Measurements from ENCODE around the gene NLRC5. TPM values are rescaled to one million over a fixed set of nuclear protein-coding genes. Genes with fewer than 3 reads are reported as not detected.
"Not testable (repeated sequence)": the region's sequence is repeated elsewhere in the genome, so short reads cannot be mapped to it uniquely, and the experiment has no call there.

The NLRC5 gene
- polyA plus RNA-seq, 5 donors = 8.2 to 13.9 (median 10.7) TPM

DNA sequence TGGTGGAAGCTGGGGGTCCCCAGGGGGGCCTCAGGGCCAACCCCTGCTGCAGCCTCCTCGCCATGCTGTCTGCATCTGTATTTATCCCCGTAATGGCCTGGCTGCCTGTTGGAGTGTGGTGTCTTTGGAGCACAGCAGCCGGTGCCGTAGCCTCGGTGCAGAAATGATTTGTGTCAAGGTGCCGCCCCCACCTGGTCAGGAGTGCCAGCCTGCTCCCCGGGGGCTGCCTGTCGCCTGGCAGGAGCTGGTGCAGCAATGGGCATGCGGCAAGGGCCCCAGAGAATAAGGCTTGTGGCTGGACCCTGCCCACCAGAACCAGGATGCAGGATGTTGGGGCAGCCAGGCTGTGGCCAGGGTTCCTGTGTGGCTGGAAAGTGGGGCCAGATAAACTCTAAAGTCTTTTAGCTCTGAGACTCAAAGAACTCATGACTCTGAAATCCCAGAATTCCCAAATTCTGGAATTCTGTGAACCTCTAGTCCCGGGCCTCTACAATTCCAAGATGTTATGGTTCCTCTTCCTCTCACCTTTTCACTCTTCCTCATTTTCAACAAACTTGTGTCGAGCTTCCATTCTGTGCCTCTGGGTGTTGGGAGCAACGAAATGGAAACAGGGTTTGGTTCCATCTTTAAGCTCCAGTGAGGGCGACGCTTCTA, 109.0 kb downstream of the NLRC5 start:
- DNase-seq = no peak

DNA sequence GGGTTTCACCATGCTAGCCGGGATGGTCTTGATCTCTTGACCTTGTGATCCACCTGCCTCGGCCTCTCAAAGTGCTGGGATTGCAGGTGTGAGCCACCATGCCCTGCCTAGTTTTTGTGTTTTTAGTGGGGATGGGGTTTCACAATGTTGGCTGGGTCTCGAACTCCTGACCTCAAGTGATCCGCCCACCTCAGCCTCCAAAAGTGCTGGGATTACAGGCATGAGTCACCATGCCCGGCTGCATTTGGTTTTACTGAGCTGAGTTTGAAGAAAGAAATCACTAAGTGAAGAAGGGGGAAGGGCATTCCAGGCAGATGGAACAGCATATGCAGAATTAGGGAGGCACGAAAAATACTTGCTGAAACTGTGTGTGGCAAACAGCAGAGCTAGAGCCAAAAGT, 110.6 kb downstream of the NLRC5 start:
- not testable (repeated sequence) for DNase-seq

DNA sequence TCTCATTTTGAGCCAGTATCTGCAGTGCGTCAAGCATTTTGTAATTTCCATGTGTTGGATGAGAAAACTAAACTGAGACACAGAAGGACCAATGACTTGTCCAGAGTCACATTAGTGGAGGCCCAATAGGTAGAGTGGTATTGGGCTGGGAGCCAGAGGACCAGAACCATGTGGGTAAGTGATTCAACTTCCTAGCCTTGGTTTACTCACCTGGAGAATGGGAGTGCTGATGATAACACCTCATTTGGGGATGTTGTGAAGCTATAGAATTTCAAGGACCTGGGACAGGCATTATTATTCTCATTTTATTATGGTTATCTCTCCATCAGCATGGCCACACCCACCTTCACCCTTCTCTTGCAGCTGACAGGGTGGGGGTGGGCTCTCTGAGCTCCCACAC, 111.1 kb downstream of the NLRC5 start:
- no peak for DNase-seq

DNA sequence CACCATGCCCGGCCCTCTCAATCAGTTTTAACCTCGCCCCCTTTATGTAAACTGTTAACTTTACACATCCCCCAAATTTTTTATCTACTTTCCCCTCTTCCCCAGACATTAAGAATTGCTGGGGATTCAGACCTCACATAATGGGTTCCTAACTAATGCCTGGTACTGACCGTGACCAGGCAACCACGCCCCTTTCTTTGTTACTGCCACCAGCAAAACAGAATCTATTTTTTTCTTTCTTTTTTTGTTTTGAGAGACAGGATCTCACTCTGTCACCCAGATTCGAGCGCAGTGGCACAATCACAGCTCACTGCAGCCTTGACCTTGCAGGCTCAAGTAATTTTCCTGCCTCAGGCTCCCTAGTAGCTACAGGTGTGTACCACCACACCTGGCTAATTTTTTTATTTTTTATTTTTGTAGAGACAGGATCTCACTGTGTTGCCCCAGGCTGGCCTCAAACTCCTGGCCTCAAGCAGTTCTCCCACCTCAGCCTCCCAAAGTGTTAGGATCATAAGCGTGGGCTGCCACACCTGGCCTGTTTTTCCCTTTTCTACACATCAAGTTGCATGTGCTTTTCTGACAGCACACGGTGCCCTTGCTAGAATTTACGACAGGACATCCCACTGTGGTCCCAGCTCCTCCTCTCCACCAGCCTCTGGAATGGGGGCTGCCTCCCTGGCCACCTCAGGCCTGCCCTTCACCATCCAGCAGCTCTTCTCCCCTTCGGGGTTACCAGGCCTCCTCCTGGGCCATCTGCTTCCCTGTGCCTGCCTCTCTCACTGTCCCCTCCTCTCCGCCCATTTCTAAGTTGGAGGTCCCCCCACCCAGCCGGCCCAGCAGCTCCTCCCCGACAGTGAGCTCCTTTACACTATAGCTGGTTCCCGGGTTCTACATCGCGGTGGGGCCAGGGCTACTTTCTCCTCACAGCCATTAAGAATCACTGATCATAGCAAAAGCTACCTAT, 113.8 kb downstream of the NLRC5 start:
- DNase-seq = no peak

DNA sequence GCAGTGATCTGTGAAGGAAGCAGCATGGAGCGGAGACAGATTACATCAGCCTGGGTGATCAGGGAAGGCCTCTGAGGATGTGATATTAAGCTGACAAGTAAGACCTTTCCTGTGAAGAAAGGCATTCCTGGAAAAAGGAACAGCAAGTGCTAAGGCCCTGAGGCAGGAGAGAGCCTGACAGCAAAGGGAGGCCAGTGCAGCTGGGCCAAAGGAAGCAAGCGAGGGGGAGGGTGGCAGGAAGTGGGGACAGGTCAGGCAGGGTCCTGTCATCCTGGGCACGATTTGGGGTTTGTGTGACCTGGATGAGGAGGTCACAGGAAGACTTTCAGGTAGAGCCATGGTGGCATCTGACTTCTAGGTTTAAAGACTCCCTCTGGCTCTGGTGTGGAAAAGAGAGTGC, 115.3 kb downstream of the NLRC5 start:
- no peak for DNase-seq

DNA sequence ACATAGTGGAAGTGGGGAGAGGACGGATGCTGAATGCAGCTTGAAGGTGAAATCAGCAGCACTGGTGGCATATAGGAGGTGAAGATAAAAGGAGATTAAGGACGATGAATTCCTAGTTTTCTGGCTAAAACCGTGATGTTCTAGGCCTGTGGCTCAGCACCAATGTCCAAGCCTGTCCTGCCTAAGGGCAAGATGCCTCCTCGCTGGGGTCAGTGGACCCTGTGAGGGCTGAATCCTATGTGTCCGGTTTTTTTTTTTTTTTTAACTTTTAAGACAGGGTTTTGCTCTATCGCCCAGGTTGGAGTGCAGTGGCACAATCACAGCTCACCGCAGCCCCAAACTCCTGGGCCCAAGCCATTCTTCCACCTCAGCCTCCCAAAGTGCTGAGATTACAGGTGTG, 115.8 kb downstream of the NLRC5 start:
- DNase-seq = no peak

DNA sequence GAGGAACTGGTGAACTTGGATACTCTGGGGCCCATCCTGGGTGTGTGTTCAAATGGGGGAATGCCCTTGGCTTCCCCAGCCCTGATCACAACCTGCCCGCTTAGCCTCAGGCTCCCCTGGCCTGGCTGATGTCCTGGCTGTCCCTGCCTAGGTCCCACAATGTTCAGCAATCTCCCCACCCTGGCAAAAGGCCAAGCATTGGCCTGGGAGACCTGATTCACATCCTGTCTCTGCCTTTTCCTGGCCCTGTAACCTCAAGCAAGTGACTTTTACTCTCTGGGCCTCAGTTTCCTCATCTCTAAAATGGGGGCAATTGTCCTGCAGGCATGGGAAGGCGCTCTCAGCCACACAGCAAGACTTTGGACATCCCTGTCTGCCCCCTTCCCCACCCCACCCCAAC, 117.4 kb downstream of the NLRC5 start:
- DNase-seq = no peak

DNA sequence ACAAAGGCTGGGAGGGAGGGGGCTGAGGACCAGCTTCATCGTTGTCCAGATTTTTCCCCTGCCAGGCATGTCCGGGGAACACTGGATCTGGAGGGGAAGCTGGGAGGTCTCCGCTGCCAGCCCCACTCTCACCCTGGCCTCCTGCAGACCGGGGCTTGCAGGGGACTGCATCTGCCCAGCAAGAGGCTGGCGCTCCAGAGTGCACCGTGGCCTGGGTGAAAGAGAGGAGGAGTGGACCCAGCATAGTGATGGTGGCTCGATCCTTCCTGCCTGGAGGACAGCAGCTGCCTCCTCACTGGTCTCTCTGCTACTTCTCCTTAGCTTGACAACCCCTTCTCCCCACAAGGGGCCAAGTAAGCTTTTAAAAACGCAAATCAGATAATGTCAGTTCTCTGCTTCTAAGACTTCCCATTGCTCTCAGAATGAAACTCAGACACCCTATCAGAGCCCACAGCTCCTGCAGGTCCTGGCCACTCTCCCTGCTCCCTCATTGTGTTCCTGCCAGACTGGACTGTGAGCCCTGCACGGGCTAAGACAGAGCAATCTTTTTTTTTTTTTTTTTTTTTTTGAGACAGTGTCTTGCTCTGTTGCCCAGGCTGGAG, 118.1 kb downstream of the NLRC5 start:
- DNase-seq = no peak

GRCh38 chr16:57108432-57108831, 119.1 kb downstream of the NLRC5 start:
- DNase-seq = no peak

GRCh38 chr16:57109259-57110105, 120.1 kb downstream of the NLRC5 start:
- DNase-seq = not testable (repeated sequence)

DNA sequence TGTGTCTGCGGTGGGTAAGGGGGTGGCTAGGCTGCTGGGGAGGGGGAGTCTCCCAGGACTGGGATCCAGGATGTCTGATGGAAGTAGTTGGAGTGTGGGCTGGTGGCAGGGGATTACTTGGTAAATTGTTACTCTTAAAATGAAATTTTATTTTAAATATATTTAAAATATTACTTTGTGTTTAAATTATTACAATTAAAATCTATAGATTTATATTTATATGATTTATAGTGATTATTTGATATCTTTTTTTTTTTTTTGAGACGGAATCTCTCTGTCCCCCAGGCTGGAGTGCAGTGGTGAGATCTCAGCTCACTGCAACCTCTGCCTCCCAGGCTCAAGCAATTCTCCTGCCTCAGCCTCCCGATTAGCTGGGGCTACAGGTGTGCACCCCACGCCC, 121.6 kb downstream of the NLRC5 start:
- DNase-seq = no peak

- DNase-seq = no peak
Measured at GRCh38 chr16:57111420-57111819, 122.1 kb downstream of the NLRC5 start.

- no peak for DNase-seq
Measured at GRCh38 chr16:57112403-57113041, 123.2 kb downstream of the NLRC5 start.

GRCh38 chr16:57113042-57113453, 123.7 kb downstream of the NLRC5 start:
- DNase-seq = no peak

DNA sequence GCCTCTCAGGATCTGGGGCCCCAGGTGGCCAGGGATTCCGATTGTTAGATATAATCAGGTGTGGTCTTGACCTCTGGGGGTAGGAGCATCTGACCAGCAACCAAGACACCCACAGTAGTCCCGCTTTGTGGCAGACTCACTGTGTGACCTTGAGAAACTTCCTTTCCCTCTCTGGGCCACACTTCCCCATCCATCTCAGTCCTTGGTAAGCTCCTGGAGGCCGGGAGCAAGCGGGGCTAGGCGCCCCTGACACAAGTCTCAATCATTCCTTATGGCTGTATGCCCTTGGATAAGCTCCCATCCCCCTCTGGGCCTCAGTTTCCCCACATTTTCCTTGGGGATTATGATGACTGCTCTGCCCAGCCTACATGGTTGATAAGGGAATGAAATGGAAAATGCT, 124.3 kb downstream of the NLRC5 start:
- no peak for DNase-seq

DNA sequence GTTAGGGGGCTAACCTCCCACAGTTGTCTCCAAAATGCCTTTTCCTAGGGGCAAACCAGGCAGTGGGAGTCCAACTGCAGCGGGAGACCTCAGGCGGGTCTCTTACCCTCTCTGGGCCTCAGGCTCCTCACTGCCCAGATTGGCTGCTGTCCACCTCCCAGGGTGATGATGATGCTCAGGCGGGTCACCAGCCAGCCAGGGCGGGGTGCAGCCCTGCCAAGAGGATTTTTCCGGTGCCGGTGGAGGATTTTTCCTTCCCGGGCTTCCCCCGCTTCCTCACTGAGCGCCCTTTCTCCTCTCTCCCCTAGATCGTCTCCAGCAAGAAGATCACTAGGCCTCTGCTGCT, 125.8 kb downstream of the NLRC5 start:
- DNase-seq = no peak

DNA sequence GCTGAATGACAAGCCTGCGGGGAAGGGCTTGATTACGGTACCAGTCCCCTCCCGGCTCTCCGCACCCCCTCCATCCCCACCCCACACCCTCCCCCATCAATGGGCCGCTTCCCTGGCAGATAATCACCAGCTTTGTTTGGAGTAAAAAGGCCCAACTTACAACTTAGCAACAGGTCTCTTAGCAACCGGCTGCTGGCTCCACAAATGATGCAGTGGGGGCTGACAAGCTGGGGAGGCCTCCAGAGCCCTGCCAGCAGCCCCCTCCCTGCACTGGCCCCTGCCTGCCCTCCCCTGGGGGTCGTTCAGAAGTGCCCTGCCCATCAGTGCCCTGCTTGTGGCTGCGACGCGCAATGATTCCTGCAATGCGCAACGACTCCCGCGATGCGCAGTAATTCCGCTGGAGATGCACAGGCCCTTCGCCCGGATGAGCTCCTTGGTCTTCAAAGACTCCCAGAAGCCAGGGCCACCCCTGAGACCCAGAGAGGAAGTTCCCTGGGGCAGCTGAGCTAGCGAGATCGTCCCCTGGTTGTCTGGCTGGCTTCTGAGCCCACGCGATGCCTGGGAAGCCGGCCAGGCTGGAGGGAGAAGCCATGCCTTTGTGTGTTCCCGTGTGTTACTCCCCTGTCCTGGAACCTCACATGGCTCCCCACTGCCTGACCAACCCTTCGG, 126.3 kb downstream of the NLRC5 start:
- DNase-seq = peak; percentile 54 to 61

DNA sequence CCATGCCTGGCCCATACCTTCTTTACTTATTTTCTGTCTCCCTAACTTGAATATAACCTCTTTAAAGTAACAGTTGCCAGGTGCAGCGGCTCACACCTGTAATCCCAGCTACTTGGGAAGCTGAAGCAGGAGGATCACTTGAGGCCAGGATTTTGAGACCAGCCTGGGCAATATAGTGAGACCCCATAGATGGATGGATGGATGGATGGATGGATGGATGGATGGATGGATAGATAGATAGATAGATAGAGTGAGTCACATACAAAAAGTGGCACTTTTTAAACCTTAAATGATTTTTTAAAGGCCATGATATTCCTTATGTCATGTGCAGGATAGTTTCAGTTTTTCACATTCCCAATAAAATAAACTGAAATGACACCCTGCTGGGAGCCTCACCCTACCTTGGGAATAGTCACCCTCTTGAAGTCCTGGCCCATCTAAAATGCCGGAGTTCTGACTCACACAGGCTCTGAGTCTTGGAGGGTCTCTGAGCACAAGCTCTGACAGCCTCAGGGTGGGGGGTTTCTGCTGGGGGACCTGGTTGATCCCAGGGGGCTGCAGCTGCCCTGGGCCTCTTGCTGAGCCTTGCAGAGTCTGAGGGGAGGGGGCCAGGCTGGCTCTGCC, 129.2 kb downstream of the NLRC5 start:
- DNase-seq = no peak

DNA sequence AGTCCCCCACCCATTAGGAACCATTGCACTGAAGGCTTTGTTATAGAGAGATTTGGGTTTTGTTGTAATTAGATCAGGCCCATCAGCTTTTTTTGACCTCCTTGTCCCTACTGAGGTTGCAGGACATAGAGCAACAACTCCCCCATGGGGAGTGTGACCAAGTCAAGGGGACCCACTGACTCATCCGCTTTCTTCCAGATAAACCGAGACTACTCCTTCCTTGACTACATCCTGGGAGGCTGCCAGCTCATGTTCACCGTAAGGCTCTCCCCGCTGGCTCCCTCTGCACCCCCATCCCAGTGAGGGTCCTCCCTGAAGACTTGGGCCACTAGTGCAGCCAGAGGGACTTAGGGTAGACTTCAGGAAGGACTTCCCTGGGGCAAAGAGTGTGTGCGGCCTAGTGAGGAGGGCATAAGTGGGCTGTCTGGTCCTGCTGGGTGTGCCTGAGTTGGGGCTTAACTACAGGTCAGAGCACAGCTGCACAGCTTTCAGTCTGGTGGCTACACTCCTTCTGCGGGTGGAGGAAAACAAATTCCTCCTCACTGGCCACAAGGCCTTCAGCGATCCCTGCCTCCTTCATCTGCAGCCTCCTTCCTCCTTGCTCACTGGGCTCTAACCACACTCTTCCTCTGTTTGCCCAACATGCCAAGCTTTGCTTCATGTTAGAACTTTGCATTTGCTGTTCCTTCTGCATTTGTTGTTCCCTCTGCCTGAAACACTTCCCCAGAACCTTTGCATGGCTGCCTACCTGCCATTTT, 134.0 kb downstream of the NLRC5 start:
- DNase-seq = no peak
